ENCODE data around the gene PDXP. TPM values are rescaled to one million over a fixed set of nuclear protein-coding genes. Genes with fewer than 3 reads are reported as not detected.

Gene PDXP
- total and polyA plus RNA-seq, 8 donors = 8.3 to 13.3 (median 11.3) TPM

DNA sequence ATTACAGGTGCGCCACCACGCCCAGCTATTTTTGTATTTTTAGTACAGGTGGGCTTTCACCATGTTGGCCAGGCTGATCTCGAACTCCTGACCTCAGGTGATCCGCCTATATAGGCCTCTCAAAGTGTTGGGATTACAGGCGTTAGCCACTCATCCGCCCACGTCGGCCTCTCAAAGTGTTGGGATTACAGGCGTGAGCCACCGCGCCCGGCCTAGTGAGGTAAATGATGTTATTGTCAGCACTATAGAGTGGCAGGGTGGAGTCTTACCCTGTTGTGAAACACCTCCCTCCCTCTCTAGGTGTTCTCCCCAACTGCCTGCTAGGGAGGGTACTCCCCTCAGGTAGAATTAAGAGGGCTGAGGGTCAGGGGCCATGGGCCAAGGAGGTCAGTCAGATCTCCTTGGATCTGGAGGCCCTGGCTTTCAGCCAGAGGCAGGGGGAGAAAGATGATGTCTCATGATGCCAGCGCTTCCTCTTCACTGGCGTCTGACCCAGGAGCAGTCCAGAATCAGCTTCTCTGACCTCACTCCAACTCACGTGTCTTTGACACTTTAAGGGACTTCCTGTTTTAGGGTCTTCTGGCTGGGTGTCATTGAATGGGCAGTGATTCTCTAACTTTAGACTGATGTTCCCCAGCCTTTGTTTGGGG, 47.9 kb upstream of the PDXP start:
- DNase-seq = peak in 1 of 4 donors; percentile 82
- peak overlapping the region; percentile 95 to 98 for H3K27ac ChIP-seq
- intact Hi-C loops (cut with DNase I) = no loop called here
- ATAC-seq = no peak
- H3K27me3 ChIP-seq = no peaks in the 10 kb centered on the region
- H3K36me3 ChIP-seq = peaks cover 0 to 19% of the 10 kb centered on the region in 2 donors
- no peaks in the 10 kb centered on the region for H3K9me3 ChIP-seq
- H3K4me1 ChIP-seq = peaks cover 13 to 46% of the 10 kb centered on the region in 2 donors
- H3K4me3 ChIP-seq = peak overlapping the region in 1 of 2 donors; percentile 99
- TF ChIP-seq, protein P1, sequence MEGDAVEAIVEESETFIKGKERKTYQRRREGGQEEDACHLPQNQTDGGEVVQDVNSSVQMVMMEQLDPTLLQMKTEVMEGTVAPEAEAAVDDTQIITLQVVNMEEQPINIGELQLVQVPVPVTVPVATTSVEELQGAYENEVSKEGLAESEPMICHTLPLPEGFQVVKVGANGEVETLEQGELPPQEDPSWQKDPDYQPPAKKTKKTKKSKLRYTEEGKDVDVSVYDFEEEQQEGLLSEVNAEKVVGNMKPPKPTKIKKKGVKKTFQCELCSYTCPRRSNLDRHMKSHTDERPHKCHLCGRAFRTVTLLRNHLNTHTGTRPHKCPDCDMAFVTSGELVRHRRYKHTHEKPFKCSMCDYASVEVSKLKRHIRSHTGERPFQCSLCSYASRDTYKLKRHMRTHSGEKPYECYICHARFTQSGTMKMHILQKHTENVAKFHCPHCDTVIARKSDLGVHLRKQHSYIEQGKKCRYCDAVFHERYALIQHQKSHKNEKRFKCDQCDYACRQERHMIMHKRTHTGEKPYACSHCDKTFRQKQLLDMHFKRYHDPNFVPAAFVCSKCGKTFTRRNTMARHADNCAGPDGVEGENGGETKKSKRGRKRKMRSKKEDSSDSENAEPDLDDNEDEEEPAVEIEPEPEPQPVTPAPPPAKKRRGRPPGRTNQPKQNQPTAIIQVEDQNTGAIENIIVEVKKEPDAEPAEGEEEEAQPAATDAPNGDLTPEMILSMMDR (IDR thresholded peaks at IDR 0.05) = no peak

DNA sequence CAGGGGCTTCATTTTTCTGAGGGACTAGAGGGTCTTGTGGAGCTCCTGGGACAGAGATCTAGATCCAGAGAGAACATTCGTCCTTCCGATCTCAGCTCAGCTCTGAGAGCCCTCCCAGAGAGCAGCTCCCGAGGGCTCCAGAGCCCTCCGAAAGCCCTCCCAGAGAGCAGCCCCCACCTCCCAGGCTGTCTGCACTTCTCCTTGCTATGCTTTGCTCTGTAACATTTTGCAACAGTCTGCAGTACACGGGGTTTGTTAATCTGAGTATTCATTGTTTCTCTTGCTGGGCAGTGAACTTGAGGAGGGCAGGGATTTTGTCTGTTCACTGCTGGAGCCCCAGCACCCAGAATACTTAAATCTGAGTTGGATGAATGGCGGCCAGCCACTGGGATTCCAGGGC, 47.3 kb upstream of the PDXP start:
- H3K27ac ChIP-seq = peak overlapping the region in 1 of 2 donors; percentile 98
- no peaks in the 10 kb centered on the region for H3K27me3 ChIP-seq
- peaks cover 0 to 25% of the 10 kb centered on the region in 2 donors for H3K36me3 ChIP-seq
- no peak for ATAC-seq
- TF ChIP-seq, protein P1 (IDR thresholded peaks at IDR 0.05) = no peak
- DNase-seq = no peak
- H3K4me1 ChIP-seq = peaks cover 13 to 46% of the 10 kb centered on the region in 2 donors
- no peaks in the 10 kb centered on the region for H3K9me3 ChIP-seq
- intact Hi-C loops (cut with DNase I) = no loop called here
- H3K4me3 ChIP-seq = peak overlapping the region in 1 of 2 donors; percentile 99

DNA sequence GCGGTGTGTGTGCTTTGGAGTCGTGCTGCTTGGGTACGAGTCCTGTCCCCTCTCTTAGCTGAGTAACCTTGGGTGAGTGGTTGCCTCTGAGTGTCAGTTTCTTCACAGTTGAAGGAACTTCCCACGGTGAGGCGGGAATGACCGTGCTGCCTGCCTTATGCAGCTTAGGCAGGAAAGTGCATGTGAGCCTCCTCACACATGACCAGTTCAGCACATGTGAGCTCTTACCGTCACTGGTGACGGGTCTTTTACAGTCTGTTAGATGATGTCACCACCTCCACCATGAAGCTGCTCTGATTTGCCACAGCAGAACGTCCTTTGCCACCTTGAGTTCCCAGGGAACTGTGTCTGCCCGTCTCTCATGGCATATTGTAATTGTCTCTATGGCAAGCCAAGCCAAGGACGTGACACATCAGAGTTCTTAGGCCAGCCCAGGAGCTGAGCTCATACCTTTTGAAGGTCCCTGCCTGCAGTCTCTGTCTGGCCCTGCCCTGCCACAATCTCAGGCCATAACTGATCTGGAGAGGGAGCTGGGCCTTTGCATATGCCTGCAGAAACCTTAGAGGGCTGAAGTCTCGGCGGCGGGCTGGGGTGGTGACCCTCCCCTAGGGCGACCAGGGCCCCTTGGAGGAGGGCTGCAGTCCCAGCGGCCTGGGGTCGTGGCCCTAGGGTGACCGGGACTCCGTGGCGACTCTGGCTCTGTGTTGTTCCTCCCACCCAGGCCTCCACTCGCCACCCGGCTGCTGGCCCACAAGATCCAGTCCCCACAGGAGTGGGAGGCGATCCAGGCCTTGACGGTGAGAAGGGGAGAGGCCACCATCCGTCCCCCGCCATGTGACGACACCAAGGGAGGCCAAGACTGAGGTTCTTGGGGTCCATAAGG, 42.1 kb upstream of the PDXP start:
- TF ChIP-seq, protein P1 (IDR thresholded peaks at IDR 0.05) = no peak
- intact Hi-C loops (cut with DNase I) = no loop called here
- H3K27me3 ChIP-seq = no peaks in the 10 kb centered on the region
- H3K27ac ChIP-seq = no peak overlapping the region
- H3K4me1 ChIP-seq = peaks cover 0 to 4% of the 10 kb centered on the region in 2 donors
- no peak for DNase-seq
- ATAC-seq = no peak
- H3K9me3 ChIP-seq = no peaks in the 10 kb centered on the region
- H3K36me3 ChIP-seq = peaks cover 0 to 77% of the 10 kb centered on the region in 2 donors
- no peak overlapping the region for H3K4me3 ChIP-seq

DNA sequence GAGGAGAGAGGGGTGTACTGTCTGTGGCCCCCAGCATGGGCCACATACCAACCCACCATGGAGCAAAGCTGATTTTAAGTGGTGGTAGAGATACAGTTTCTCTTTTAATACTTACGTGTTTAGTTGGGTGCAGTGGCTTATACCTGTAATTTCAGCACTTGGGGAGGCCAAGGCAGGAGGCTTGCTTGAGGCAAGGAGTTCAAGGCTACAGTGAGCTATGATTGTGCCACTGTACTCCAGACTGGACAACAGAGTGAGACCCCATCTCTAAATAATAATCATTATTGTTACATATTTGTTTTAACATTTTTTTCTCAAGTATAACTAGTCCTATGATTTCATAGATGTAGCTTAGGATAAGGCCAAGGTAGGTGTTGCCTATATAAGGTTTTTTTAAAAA, 41.1 kb upstream of the PDXP start:
- intact Hi-C loops (cut with DNase I) = no loop called here
- no peaks in the 10 kb centered on the region for H3K4me1 ChIP-seq
- peaks cover 0 to 86% of the 10 kb centered on the region in 2 donors for H3K36me3 ChIP-seq
- ATAC-seq = no peak
- H3K27me3 ChIP-seq = no peaks in the 10 kb centered on the region
- TF ChIP-seq, protein P1 (IDR thresholded peaks at IDR 0.05) = no peak
- H3K4me3 ChIP-seq = no peak overlapping the region
- no peak for DNase-seq
- H3K9me3 ChIP-seq = no peaks in the 10 kb centered on the region
- H3K27ac ChIP-seq = no peak overlapping the region

DNA sequence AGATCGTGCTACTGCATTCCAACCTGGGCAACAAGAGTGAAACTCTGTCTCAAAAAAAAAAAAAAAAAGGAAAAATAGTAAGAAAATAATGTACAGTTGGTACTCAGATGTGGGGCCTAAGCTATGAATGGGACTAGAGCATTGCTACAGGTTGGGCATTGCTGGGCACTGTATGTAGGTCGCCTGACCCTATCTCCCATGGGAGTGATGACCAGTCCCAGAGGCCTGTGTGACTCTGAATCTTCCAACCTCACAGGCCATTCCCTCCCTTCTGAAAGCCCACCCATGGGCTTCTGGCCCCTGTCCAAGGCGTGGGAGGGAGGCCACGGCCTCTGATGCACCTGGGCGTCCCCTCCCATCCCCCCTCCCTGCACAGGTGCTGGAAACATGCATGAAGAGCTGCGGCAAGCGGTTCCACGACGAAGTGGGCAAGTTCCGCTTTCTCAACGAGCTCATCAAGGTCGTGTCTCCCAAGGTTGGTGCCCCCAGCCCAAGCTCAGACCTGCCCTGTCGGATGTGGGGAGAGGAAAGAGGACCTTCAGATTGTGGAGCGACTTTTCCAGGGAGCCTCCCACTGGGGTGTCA, 40.4 kb upstream of the PDXP start:
- intact Hi-C loops (cut with DNase I) = no loop called here
- H3K4me3 ChIP-seq = no peak overlapping the region
- DNase-seq (no peak), ATAC-seq (no peak)
- H3K27ac ChIP-seq = no peak overlapping the region
- H3K27me3 ChIP-seq = no peaks in the 10 kb centered on the region
- H3K4me1 ChIP-seq = peaks cover 0 to 2% of the 10 kb centered on the region in 2 donors
- H3K36me3 ChIP-seq = peaks cover 0 to 94% of the 10 kb centered on the region in 2 donors
- TF ChIP-seq, protein P1 (IDR thresholded peaks at IDR 0.05) = no peak
- no peaks in the 10 kb centered on the region for H3K9me3 ChIP-seq
